Stimulated activated CD8-positive, alpha-beta memory T cell treated with anti-CD3 and anti-CD28 coated beads, Interleukin-15, amount 100 ng/mL, for 4 hours (primary cell): ENCODE results near the gene PAXIP1.

Source experiments
- DNase-seq, 2 donors: peaks; one replicate each; pipeline ENCODE4 v3.0.0-alpha.2; 2020; ENCODE audit warnings: low read depth in 2 of 2

The PAXIP1 gene

GRCh38 chr7:154912871-154913637 lies 89.9 kb downstream of the PAXIP1 start:
- DNase-seq = no peak

- DNase-seq = no peak
Measured at GRCh38 chr7:154911862-154912455, 91.0 kb downstream of the PAXIP1 start.

GRCh38 chr7:154911411-154911810 lies 91.5 kb downstream of the PAXIP1 start:
- no peak for DNase-seq

- no peak for DNase-seq
Measured at GRCh38 chr7:154910977-154911376, 91.9 kb downstream of the PAXIP1 start.

- no peak for DNase-seq
Measured at GRCh38 chr7:154910125-154910524, 92.8 kb downstream of the PAXIP1 start.

- DNase-seq = no peak
Measured at GRCh38 chr7:154909241-154910105, 93.5 kb downstream of the PAXIP1 start.

GRCh38 chr7:154907651-154908620 lies 95.0 kb downstream of the PAXIP1 start:
- no peak for DNase-seq

GRCh38 chr7:154906736-154907355 lies 96.1 kb downstream of the PAXIP1 start:
- no peak for DNase-seq

- DNase-seq = no peak
Measured at GRCh38 chr7:154906201-154906600, 96.7 kb downstream of the PAXIP1 start.

GRCh38 chr7:154905615-154906014 lies 97.3 kb downstream of the PAXIP1 start:
- DNase-seq = no peak

GRCh38 chr7:154905146-154905545 lies 97.8 kb downstream of the PAXIP1 start:
- DNase-seq = no peak

GRCh38 chr7:154903083-154903731 lies 99.7 kb downstream of the PAXIP1 start:
- DNase-seq = no peak

- no peak for DNase-seq
Measured at GRCh38 chr7:154902600-154903082, 100.3 kb downstream of the PAXIP1 start.

GRCh38 chr7:154899862-154900261 lies 103.1 kb downstream of the PAXIP1 start:
- no peak for DNase-seq

- DNase-seq = no peak
Measured at GRCh38 chr7:154898973-154899855, 103.7 kb downstream of the PAXIP1 start.

- DNase-seq = no peak
Measured at GRCh38 chr7:154896076-154896475, 106.8 kb downstream of the PAXIP1 start.
